HG03159 (cell line): ENCODE measurements around the gene SPNS3.

Experiments
- ATAC-seq: cut with Tn5 transposase; IDR thresholded peaks from one replicate; pipeline ENCODE4 v1.9.1; 2021; ENCODE audit warnings: mild to moderate bottlenecking, moderate library complexity; ENCODE audit not compliant: unreplicated experiment

SPNS3 gene

GRCh38 chr17:4487820-4488716 lies 54.3 kb downstream of the SPNS3 start:
- ATAC-seq = no peak

- ATAC-seq = no peak
Measured at GRCh38 chr17:4488989-4489595, 55.4 kb downstream of the SPNS3 start.

GRCh38 chr17:4490109-4490591 lies 56.4 kb downstream of the SPNS3 start:
- no peak for ATAC-seq

GRCh38 chr17:4490637-4491061 lies 56.9 kb downstream of the SPNS3 start:
- no peak for ATAC-seq

GRCh38 chr17:4492721-4493561 lies 59.2 kb downstream of the SPNS3 start:
- ATAC-seq = no peak

- ATAC-seq = no peak
Measured at GRCh38 chr17:4497101-4497824, 63.5 kb downstream of the SPNS3 start.

- ATAC-seq = no peak
Measured at GRCh38 chr17:4498461-4499397, 65.0 kb downstream of the SPNS3 start, which contains the start of gene SPNS2. TSS of gene SPNS2 (plus strand) at chr17:4498881. CDS start at chr17:4499048, 167 bp downstream.

- no peak for ATAC-seq
Measured at GRCh38 chr17:4499431-4500190, 65.9 kb downstream of the SPNS3 start.

- no peak for ATAC-seq
Measured at GRCh38 chr17:4500191-4500571, 66.4 kb downstream of the SPNS3 start.

- ATAC-seq = no peak
Measured at GRCh38 chr17:4501295-4501949, 67.7 kb downstream of the SPNS3 start.

GRCh38 chr17:4502466-4503154 lies 68.9 kb downstream of the SPNS3 start:
- ATAC-seq = no peak

- no peak for ATAC-seq
Measured at GRCh38 chr17:4503283-4504025, 69.7 kb downstream of the SPNS3 start.

- ATAC-seq = no peak
Measured at GRCh38 chr17:4504188-4504587, 70.4 kb downstream of the SPNS3 start.

GRCh38 chr17:4505187-4505586 lies 71.4 kb downstream of the SPNS3 start:
- no peak for ATAC-seq

- no peak for ATAC-seq
Measured at GRCh38 chr17:4506175-4506813, 72.6 kb downstream of the SPNS3 start.

- no peak for ATAC-seq
Measured at GRCh38 chr17:4506892-4507291, 73.2 kb downstream of the SPNS3 start.
